K562 (cell line): ENCODE measurements around the gene LCNL1. TPM values are rescaled to one million over a fixed set of nuclear protein-coding genes. Genes with fewer than 3 reads are reported as not detected.

Source experiments
- ATAC-seq: fragments of 200-7000 bp; cut with Tn5 transposase; 3 replicates; pipeline ENCODE4 v1.9.1; 2020; ENCODE audit warnings: moderate library complexity
- BruUV-seq: library from RNA; stranded (reverse); fragments of 400-500 nt; replicated peaks from 2 replicates; lab custom pipeline; 2021; lab: Mats Ljungman, UMichigan
- CTCF ChIA-PET: fragments of 300-600 bp; formaldehyde crosslinking; extraction: SDS; loops from one replicate; lab custom pipeline; 2021; ENCODE audit warnings: low intra/inter-chr PET ratio; lab: Yijun Ruan, JAX
- POLR2A ChIA-PET: fragments of 300-600, 350-650 bp; sonication (Branson Sonifier 250); formaldehyde crosslinking; extraction: SDS; loops from one replicate; lab custom pipeline; 2021; ENCODE audit warnings: antibody characterized with exemption, inconsistent platforms; lab: Yijun Ruan, JAX
- DNase-seq, 4 experiments: peaks; one replicate each; pipeline versions ENCODE4 v3.0.0 to v3.0.0-alpha.2; 2011 to 2018; ENCODE audit warnings: low spot score in 3 of 4, mixed read lengths in 3 of 4; ENCODE audit errors: extremely low read depth in 1 of 4
- FAIRE-seq: peaks from 2 replicates; lab custom pipeline; 2011; peaks lifted over from hg19 to GRCh38; lab: Jason Lieb, UNC
- H2AFZ ChIP-seq: 2 replicates; pipeline ENCODE4 v1.6.0; 2011; ENCODE audit warnings: low read depth, low read length, control low read depth, inconsistent platforms
- H3K27ac ChIP-seq: fragments of 200-600 bp; 3 replicates; pipeline ENCODE4 v1.8.0; 2011; ENCODE audit warnings: low read depth, mild to moderate bottlenecking, control low read depth, inconsistent platforms, low read length, moderate library complexity, mixed read lengths; ENCODE audit errors: extremely low read depth
- H3K27me3 ChIP-seq, 2 experiments: fragments of 300-600 bp in 1 of 2; 2 replicates in 1 of 2; 3 replicates in 1 of 2; pipeline versions ENCODE4 v1.6.0 to v1.8.0; 2011; ENCODE audit warnings: inconsistent platforms in 2 of 2, low read length in 2 of 2, mild to moderate bottlenecking in 1 of 2, mixed read lengths in 1 of 2, moderate library complexity in 1 of 2; ENCODE audit not compliant: control insufficient read depth in 2 of 2, insufficient read depth in 2 of 2
- H3K36me3 ChIP-seq: fragments of 300-600 bp; 3 replicates; pipeline ENCODE4 v1.8.0; 2011; ENCODE audit warnings: mild to moderate bottlenecking, low read length, inconsistent platforms; ENCODE audit not compliant: control insufficient read depth, insufficient read depth
- H3K4me1 ChIP-seq, 2 experiments: fragments of 200-600 bp in 1 of 2; replicated peaks in 1 of 2; 2 replicates in 1 of 2; 3 replicates in 1 of 2; pipeline versions ENCODE4 v1.5.1 to v1.8.0; 2011; ENCODE audit warnings: inconsistent platforms in 2 of 2, low read length in 2 of 2, mild to moderate bottlenecking in 1 of 2, mixed read lengths in 1 of 2, moderate library complexity in 1 of 2; ENCODE audit not compliant: control insufficient read depth in 2 of 2, insufficient read depth in 2 of 2
- H3K4me2 ChIP-seq: 2 replicates; pipeline ENCODE4 v1.6.1; 2011; ENCODE audit warnings: low read length, control low read depth, inconsistent platforms, mixed read lengths; ENCODE audit not compliant: insufficient read depth
- H3K4me3 ChIP-seq: fragments of 200-600 bp; sonication (generic), shearing (Covaris generic); 2 replicates; pipeline ENCODE4 v1.5.1; 2016; ENCODE audit warnings: control low read depth, inconsistent platforms
- H3K79me2 ChIP-seq: fragments of 200-600 bp; 3 replicates; pipeline ENCODE4 v1.8.0; 2011; ENCODE audit warnings: low read length, inconsistent platforms; ENCODE audit not compliant: control insufficient read depth, insufficient read depth
- H3K9ac ChIP-seq, 2 experiments: 2 replicates each; pipeline versions ENCODE4 v1.6.0 to v1.6.1; 2011; ENCODE audit warnings: low read depth in 2 of 2, low read length in 2 of 2, control low read depth in 1 of 2, inconsistent platforms in 1 of 2, mild to moderate bottlenecking in 1 of 2, mixed read lengths in 1 of 2; ENCODE audit not compliant: insufficient read depth in 1 of 2
- H3K9me1 ChIP-seq: one replicate; pipeline ENCODE4 v1.6.0; 2011; ENCODE audit warnings: inconsistent platforms, mild to moderate bottlenecking, low read length, moderate library complexity; ENCODE audit not compliant: control insufficient read depth, insufficient read depth
- H3K9me3 ChIP-seq: replicated peaks from 2 replicates; pipeline ENCODE4 v1.5.1; 2011; ENCODE audit warnings: low read depth, low read length, inconsistent platforms; ENCODE audit not compliant: control insufficient read depth, insufficient read depth
- H4K20me1 ChIP-seq: replicated peaks from 2 replicates; pipeline ENCODE4 v1.6.1; 2011; ENCODE audit warnings: low read length, inconsistent platforms, mixed read lengths; ENCODE audit not compliant: control insufficient read depth, insufficient read depth
- CBX1 ChIP-seq: sonication (generic); IDR thresholded peaks from 2 replicates; pipeline ENCODE4 v1.6.1; 2016; ENCODE audit warnings: antibody characterized with exemption, low read depth, mild to moderate bottlenecking
- DIDO1 ChIP-seq: fragments of 450-650 bp; IDR thresholded peaks from 2 replicates; pipeline ENCODE4 v1.6.1; 2016; ENCODE audit warnings: low read depth, missing biosample characterization, missing genetic modification characterization
- EP300 ChIP-seq: IDR thresholded peaks from 2 replicates; pipeline ENCODE4 v1.6.1; 2012; ENCODE audit warnings: low read length, improper control_type of control experiment
- HNRNPH1 ChIP-seq: fragments of 200-400 bp; formaldehyde crosslinking; optimal IDR thresholded peaks from 2 replicates; pipeline ENCODE3; 2017; ENCODE audit warnings: low read depth, mild to moderate bottlenecking, low read length, moderate library complexity
- PYGO2 ChIP-seq: fragments of 450-650 bp; IDR thresholded peaks from 2 replicates; pipeline ENCODE4 v1.6.1; 2016; ENCODE audit warnings: mild to moderate bottlenecking, missing genetic modification characterization, moderate library complexity, missing compliant biosample characterization
- STAT5A ChIP-seq: IDR thresholded peaks from 2 replicates; pipeline ENCODE4 v1.6.1; 2012; ENCODE audit warnings: low read length, inconsistent platforms, borderline replicate concordance
- ZNF133 ChIP-seq: fragments of 250-450 bp; sonication (Bioruptor Pico); IDR thresholded peaks from 2 replicates; pipeline ENCODE4 v1.4.0; 2020; ENCODE audit warnings: mild to moderate bottlenecking
- ZNF384 ChIP-seq: IDR thresholded peaks from 2 replicates; pipeline ENCODE4 v1.6.1; 2012; ENCODE audit warnings: low read depth, low read length, improper control_type of control experiment
- ZNF780A ChIP-seq: fragments of 250-450 bp; sonication (Bioruptor Pico); IDR thresholded peaks from 2 replicates; pipeline ENCODE4 v1.5.0; 2021; ENCODE audit warnings: mild to moderate bottlenecking
- WGBS: fragments of 100-300 bp; shearing (Covaris generic); methylation state at CpG from one replicate; pipeline ENCODE4 v1.1.6; 2016; ENCODE audit warnings: low coverage, mixed read lengths; ENCODE audit not compliant: insufficient coverage; ENCODE audit errors: missing lambda C conversion rate; 5-methylcytosine and 5-hydroxymethylcytosine counted together
- in situ Hi-C: fragments of 300-500 bp; cut with MboI; formaldehyde crosslinking; loops from 4 replicates; pipeline ENCODE4 v1.15.0; 2018; ENCODE audit warnings: inconsistent platforms, mixed read lengths
- intact Hi-C: fragments of 100-400 bp; cut with micrococcal nuclease; formaldehyde crosslinking; loops from 2 replicates; pipeline ENCODE4 v1.14.2; 2022
- polyA plus RNA-seq, 8 experiments: library from polyadenylated mRNA; depleted of rRNA in 4 of 8; stranded (reverse) in 5 of 8; unstranded in 3 of 8; fragments of >200 nt; fragmentation: Nextera tagmentation in 2 of 8; fragmentation: Illumina TruSeq in 1 of 8; extraction: Ambion mirVana in 2 of 8; extraction: Trizol in 1 of 8; gene quantifications; 2 replicates each; pipeline versions ENCODE4 v1.2.1 to v1.2.3, GENCODE V29; 2011 to 2014; ENCODE audit warnings: inconsistent platforms in 1 of 8, missing spikeins in 1 of 8
- total RNA-seq, 7 experiments: library from RNA; depleted of rRNA in 6 of 7; stranded (reverse); fragments of >200 nt in 6 of 7; fragmentation: Illumina TruSeq in 2 of 7; extraction: Trizol in 2 of 7; gene quantifications; 2 replicates each; pipeline versions ENCODE4 v1.2.1 to v1.2.3, GENCODE V29; 2011 to 2021; ENCODE audit warnings: low replicate concordance in 1 of 7
- TF ChIP-seq, protein P1 (sequence below), 2 experiments: fragments of 450-650 bp in 1 of 2; sonication (generic) in 1 of 2; formaldehyde crosslinking; conservative IDR thresholded peaks; 2 replicates each; pipeline versions ENCODE4 v1.4.0 to v1.8.1; 2020 to 2022; ENCODE audit warnings: mild to moderate bottlenecking in 1 of 2, missing genetic modification reagents in 1 of 2
- TF ChIP-seq, protein P2 (sequence below): fragments of 250-450 bp; sonication (Bioruptor Pico); IDR thresholded peaks from 2 replicates; pipeline ENCODE4 v1.4.0; 2020; ENCODE audit warnings: mild to moderate bottlenecking
- TF ChIP-seq, protein P3 (sequence below), 2 experiments: IDR thresholded peaks; 2 replicates each; pipeline ENCODE4 v1.6.1; 2011; ENCODE audit warnings: borderline replicate concordance in 1 of 2, control low read depth in 1 of 2, low read depth in 1 of 2, low read length in 1 of 2, mild to moderate bottlenecking in 1 of 2, mixed read lengths in 1 of 2, moderate library complexity in 1 of 2; ENCODE audit not compliant: insufficient read depth in 1 of 2, insufficient read length in 1 of 2, poor library complexity in 1 of 2, severe bottlenecking in 1 of 2; ENCODE audit errors: extremely low read depth in 1 of 2
- TF ChIP-seq, protein P4 (sequence below): fragments of 450-650 bp; IDR thresholded peaks from 2 replicates; pipeline ENCODE4 v1.7.0; 2016; ENCODE audit warnings: borderline replicate concordance

LCNL1 gene
- total and polyA plus RNA-seq, 9 of the 15 experiments (the other 6 are each of a cell fraction or from before 2014, with no cell fraction given): 0.04 to 0.16 (median 0.04) TPM; not detected in 4

DNA sequence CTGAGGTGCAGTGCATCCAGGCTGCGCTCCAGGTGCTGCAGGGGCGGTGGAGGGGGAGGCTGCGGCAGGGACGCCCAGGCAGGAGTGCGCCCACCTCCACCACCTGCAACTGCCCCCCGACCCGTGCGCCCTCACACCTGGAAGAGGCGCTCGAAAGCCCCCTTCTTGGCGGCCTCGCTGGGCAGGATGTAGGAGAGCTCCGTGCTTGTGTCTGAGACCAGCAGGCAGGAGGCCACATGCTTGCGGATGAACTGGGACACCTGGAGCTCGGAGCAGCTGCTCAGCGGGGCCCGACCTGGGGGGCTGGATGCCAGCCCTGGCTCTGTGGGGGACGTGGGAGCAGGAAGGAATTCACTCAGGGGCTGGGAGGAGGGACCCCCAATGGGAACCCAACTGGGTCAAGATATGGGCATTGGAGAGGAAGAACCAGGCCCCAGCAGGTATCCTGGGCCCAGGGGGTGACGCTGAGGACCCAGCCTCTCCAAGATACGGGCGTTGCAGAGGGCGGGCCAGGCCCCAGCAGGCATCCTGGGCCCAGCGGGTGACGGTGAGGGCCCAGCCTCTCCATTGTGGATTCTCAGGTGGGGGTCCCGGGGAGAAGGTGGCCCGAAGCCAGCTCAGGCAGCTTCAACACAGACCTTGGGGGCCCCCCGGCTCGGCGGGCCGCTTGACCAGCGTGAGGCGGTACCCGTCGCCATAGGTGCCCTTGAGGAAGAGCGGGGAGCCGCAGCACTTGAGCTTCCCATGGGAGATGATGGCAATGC is 32.2 kb downstream of the LCNL1 start:
- Histone ChIP-seq H3K9me1 (no peaks in the 10 kb centered on the region), H3K27ac (no peak overlapping the region), H3K9ac (no peak overlapping the region), H4K20me1 (no peaks in the 10 kb centered on the region), H3K4me2 (no peak overlapping the region), H3K27me3 (no peaks in the 10 kb centered on the region), H2AFZ (no peak overlapping the region), H3K36me3 (no peaks in the 10 kb centered on the region), H3K9me3 (no peaks in the 10 kb centered on the region), H3K79me2 (no peaks in the 10 kb centered on the region), H3K4me3 (no peak overlapping the region), H3K4me1 (peaks cover 0 to 73% of the 10 kb centered on the region in 2 experiments; a peak in 2 of 5 replicates)
- ATAC-seq: no peak
- POLR2A ChIA-PET: interaction anchor here (0.6 to 1.1 kb wide), 3 partner anchors 11 to 22 kb away, joined by 3 read pairs; no protein-coding TSS in a partner anchor
- no TSS peak for BruUV-seq
- intact Hi-C loops (no loop called here), in situ Hi-C loops (no loop called here)
- no peak for FAIRE-seq
- WGBS: 83% methylated on average over 21 of the region's 36 CpGs
- TF ChIP-seq EP300 (no peak), CBX1 (no peak), HNRNPH1 (no peak), ZNF780A (CRISPR knock-in tag) (no peak), ZNF384 (no peak), STAT5A (no peak), ZNF133 (CRISPR knock-in tag) (no peak), DIDO1 (tag) (no peak), PYGO2 (tag) (no peak)
- TF ChIP-seq, protein P1, sequence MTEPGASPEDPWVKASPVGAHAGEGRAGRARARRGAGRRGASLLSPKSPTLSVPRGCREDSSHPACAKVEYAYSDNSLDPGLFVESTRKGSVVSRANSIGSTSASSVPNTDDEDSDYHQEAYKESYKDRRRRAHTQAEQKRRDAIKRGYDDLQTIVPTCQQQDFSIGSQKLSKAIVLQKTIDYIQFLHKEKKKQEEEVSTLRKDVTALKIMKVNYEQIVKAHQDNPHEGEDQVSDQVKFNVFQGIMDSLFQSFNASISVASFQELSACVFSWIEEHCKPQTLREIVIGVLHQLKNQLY (CRISPR knock-in tag; conservative IDR thresholded peaks at IDR 0.05): no peak
- TF ChIP-seq, protein P2, sequence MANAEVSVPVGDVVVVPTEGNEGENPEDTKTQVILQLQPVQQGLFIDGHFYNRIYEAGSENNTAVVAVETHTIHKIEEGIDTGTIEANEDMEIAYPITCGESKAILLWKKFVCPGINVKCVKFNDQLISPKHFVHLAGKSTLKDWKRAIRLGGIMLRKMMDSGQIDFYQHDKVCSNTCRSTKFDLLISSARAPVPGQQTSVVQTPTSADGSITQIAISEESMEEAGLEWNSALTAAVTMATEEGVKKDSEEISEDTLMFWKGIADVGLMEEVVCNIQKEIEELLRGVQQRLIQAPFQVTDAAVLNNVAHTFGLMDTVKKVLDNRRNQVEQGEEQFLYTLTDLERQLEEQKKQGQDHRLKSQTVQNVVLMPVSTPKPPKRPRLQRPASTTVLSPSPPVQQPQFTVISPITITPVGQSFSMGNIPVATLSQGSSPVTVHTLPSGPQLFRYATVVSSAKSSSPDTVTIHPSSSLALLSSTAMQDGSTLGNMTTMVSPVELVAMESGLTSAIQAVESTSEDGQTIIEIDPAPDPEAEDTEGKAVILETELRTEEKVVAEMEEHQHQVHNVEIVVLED: no peak
- TF ChIP-seq, protein P3, sequence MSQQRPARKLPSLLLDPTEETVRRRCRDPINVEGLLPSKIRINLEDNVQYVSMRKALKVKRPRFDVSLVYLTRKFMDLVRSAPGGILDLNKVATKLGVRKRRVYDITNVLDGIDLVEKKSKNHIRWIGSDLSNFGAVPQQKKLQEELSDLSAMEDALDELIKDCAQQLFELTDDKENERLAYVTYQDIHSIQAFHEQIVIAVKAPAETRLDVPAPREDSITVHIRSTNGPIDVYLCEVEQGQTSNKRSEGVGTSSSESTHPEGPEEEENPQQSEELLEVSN (IDR thresholded peaks at IDR 0.05; ENCODE audit: borderline replicate concordance in 1 of 2, extremely low read depth in 1 of 2, insufficient read depth in 1 of 2, insufficient read length in 1 of 2, low read depth in 1 of 2, low read length in 1 of 2, poor library complexity in 1 of 2, severe bottlenecking in 1 of 2): no peak
- TF ChIP-seq, protein P4, sequence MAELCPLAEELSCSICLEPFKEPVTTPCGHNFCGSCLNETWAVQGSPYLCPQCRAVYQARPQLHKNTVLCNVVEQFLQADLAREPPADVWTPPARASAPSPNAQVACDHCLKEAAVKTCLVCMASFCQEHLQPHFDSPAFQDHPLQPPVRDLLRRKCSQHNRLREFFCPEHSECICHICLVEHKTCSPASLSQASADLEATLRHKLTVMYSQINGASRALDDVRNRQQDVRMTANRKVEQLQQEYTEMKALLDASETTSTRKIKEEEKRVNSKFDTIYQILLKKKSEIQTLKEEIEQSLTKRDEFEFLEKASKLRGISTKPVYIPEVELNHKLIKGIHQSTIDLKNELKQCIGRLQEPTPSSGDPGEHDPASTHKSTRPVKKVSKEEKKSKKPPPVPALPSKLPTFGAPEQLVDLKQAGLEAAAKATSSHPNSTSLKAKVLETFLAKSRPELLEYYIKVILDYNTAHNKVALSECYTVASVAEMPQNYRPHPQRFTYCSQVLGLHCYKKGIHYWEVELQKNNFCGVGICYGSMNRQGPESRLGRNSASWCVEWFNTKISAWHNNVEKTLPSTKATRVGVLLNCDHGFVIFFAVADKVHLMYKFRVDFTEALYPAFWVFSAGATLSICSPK: no peak
- CTCF ChIA-PET: no interaction called here
- DNase-seq: no peak
